Adrenal gland (tissue), 5 donors: ENCODE data around the gene VTN.

Experiments
- CTCF ChIP-seq, 6 experiments: fragments of 450-650 bp in 4 of 6; fragments of 200-600 bp in 2 of 6; sonication (generic) in 1 of 6; IDR thresholded peaks; 1 replicate in 5 of 6; 2 replicates in 1 of 6; pipeline versions ENCODE4 v1.5.1 to v1.8.0; 2016 to 2021; ENCODE audit warnings: antibody characterized with exemption in 6 of 6, mild to moderate bottlenecking in 2 of 6, moderate library complexity in 1 of 6
- POLR2A ChIP-seq, 2 donors: fragments of 450-650 bp; IDR thresholded peaks; one replicate each; pipeline ENCODE4 v1.6.1; 2017; ENCODE audit warnings: antibody characterized with exemption in 2 of 2, mild to moderate bottlenecking in 2 of 2, moderate library complexity in 1 of 2
- donor health status: DM: no; HTN: no; CAD: no.

- no peak for TF ChIP-seq CTCF (IDR thresholded peaks at IDR 0.05)
- no peak for TF ChIP-seq POLR2A (IDR thresholded peaks at IDR 0.05)
These were observed 43.0 kb downstream of the VTN start for GRCh38 chr17:28327031-28327607.
